GM23338 (cell line): ENCODE results near the gene SH3BP4.

ENCODE experiments used
- EZH2 ChIP-seq: fragments of 200-600 bp; sonication (generic); IDR thresholded peaks from one replicate; pipeline ENCODE4 v1.8.0; 2017; ENCODE audit warnings: antibody characterized with exemption, mild to moderate bottlenecking, low read depth; ENCODE audit not compliant: unreplicated experiment
- POLR2AphosphoS5 ChIP-seq: IDR thresholded peaks from 2 replicates; pipeline ENCODE4 v1.6.1; 2016; ENCODE audit warnings: antibody characterized with exemption, low read depth
- REST ChIP-seq: IDR thresholded peaks from one replicate; pipeline ENCODE4 v1.6.1; 2018; ENCODE audit warnings: antibody characterized with exemption; ENCODE audit not compliant: unreplicated experiment
- ZNF114 ChIP-seq: fragments of 250-450 bp; sonication (Bioruptor Pico); IDR thresholded peaks from 2 replicates; pipeline ENCODE4 v1.5.0; 2020; ENCODE audit warnings: mild to moderate bottlenecking, moderate library complexity
- TF ChIP-seq, protein P1 (sequence below), 2 experiments: fragments of 200-600 bp in 1 of 2; sonication (generic) in 1 of 2; conservative IDR thresholded peaks; 2 replicates each; pipeline versions ENCODE4 v1.5.1 to v1.6.1; 2016 to 2017; ENCODE audit warnings: antibody characterized with exemption in 2 of 2, low read depth in 2 of 2, mild to moderate bottlenecking in 2 of 2, moderate library complexity in 1 of 2

DNA sequence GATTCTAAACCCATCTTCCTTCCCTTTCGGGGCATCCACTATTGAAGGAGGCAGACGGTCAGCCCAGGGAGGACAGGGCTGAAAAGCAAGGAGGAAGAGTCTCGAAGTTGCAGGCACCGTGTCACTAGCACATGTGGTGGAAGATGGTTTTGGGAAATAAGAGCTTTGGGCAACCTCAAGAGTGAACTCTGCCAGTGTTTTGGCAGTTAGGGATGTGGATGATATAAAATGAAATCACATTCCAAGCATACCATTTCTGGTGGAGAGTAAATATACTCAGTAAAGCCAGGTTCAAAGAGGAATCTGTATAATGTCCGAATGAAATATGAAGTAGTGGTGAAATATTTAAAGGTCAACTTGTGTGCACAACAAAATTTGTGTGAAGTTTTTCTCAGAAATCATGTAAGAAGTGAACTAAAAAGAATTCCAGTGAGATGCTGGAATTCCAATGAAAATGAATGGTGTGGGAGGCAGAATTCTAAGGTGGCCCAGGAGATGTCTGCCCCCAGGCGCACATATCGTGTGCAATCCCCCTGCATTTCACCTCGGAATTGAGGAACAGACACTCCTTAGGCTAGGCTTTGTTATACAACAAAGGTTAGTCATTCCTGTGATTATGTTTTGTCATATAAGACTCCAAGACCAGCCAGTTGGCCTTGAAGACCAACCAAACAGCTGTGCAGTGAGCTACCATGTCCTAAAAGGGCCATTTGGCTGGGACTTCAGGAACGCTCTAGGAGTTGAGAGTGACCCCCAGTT lies 147.1 kb downstream of the SH3BP4 start:
- TF ChIP-seq POLR2AphosphoS5 (no peak), ZNF114 (CRISPR knock-in tag) (no peak), EZH2 (no peak), REST (no peak)
- TF ChIP-seq, protein P1, sequence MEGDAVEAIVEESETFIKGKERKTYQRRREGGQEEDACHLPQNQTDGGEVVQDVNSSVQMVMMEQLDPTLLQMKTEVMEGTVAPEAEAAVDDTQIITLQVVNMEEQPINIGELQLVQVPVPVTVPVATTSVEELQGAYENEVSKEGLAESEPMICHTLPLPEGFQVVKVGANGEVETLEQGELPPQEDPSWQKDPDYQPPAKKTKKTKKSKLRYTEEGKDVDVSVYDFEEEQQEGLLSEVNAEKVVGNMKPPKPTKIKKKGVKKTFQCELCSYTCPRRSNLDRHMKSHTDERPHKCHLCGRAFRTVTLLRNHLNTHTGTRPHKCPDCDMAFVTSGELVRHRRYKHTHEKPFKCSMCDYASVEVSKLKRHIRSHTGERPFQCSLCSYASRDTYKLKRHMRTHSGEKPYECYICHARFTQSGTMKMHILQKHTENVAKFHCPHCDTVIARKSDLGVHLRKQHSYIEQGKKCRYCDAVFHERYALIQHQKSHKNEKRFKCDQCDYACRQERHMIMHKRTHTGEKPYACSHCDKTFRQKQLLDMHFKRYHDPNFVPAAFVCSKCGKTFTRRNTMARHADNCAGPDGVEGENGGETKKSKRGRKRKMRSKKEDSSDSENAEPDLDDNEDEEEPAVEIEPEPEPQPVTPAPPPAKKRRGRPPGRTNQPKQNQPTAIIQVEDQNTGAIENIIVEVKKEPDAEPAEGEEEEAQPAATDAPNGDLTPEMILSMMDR (conservative IDR thresholded peaks at IDR 0.05; ENCODE audit: low read depth in 2 of 2), result no peak
